GM06990 (cell line): ENCODE data around the gene TCF7.
A peak's percentile ranks its signal among the peaks of the same experiment; 100 is the strongest.

ENCODE experiments used
- DNase-seq: peaks from one replicate; pipeline ENCODE4 v3.0.0-alpha.2; 2011; ENCODE audit not compliant: insufficient read length; ENCODE audit errors: extremely low read depth
- H3K27me3 ChIP-seq: replicated peaks from 2 replicates; pipeline ENCODE4 v1.6.0; 2011; ENCODE audit warnings: low read length; ENCODE audit not compliant: control insufficient read depth, insufficient read depth
- H3K36me3 ChIP-seq: 2 replicates; pipeline ENCODE4 v1.5.1; 2011; ENCODE audit warnings: low read length; ENCODE audit not compliant: control insufficient read depth, insufficient read depth
- H3K4me3 ChIP-seq: replicated peaks from 2 replicates; pipeline ENCODE4 v1.5.1; 2011; ENCODE audit warnings: low read depth, mild to moderate bottlenecking, control low read depth, low read length
- CTCF ChIP-seq: IDR thresholded peaks from 2 replicates; pipeline ENCODE4 v1.5.1; 2011; ENCODE audit warnings: low read length, control low read depth, mild to moderate bottlenecking, inconsistent platforms; ENCODE audit not compliant: insufficient read depth, poor library complexity, severe bottlenecking

The TCF7 gene

GRCh38 chr5:134132372-134133187, 18.1 kb downstream of the TCF7 start:
- H3K36me3 ChIP-seq: peaks cover 17% of the 10 kb centered on the region
- H3K4me3 ChIP-seq: no peak overlapping the region
- H3K27me3 ChIP-seq: no peaks in the 10 kb centered on the region
- TF ChIP-seq CTCF: peak; percentile 82
- DNase-seq: peak; percentile 84

GRCh38 chr5:134133188-134133994, 18.9 kb downstream of the TCF7 start:
- Histone ChIP-seq H3K27me3 (no peaks in the 10 kb centered on the region), H3K36me3 (peaks cover 17% of the 10 kb centered on the region), H3K4me3 (no peak overlapping the region)
- TF ChIP-seq CTCF: no peak
- DNase-seq: no peak

DNA sequence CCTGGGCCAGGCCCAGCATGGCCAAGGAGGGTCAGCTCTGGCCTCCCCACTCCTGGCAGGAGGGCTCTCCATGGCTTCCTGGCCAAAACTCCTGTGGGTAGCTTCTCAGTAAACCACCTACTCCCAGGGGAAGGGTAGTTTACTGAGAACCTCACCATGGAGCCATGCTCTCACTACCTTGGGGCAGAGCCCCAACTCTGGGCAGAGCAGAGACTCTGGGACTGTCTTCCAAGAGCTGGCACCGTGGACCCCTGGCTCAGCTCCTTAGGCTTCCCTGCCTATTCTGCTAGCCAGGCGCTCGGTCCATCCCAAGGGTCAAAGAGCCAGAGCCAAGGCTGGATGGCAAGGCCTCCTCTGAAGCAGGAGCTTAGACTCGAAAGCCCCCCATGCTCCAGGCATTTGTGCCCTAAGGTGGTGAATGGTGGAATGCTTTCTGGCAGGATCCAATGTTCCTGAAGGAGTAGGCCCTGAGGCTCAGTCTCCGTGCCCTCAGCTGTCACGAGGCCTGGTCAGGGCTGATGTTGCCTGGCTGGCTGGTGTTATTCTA, 19.6 kb downstream of the TCF7 start:
- Histone ChIP-seq H3K27me3 (no peaks in the 10 kb centered on the region), H3K36me3 (peaks cover 17% of the 10 kb centered on the region), H3K4me3 (no peak overlapping the region)
- DNase-seq: no peak
- no peak for TF ChIP-seq CTCF

DNA sequence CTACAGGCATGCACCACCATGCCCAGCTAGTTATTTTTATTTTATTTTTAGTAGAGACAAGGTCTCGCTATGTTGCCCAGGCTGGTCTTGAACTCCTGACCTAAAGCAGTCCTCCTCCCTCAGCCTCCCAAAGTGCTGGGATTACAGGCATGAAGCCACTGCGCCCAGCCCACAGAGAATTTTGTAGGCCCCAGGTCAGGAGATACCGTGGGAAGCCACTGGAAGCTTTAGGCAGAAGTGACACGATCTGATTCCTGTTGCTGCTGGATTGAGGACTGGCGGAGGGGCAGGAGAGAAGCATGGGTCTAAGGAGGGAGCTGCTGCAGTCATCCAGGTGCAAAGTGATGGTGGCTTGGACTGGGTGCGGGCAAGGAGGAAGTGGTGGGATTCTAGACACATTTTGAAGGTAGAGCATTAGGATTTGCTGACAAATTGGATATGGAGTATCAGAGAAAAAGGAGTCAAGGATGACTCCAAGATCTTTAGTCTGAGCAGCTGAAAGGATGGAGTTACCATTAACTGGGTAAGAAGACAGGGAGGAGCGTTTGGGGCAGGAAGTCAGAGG, 20.7 kb downstream of the TCF7 start:
- H3K4me3 ChIP-seq: no peak overlapping the region
- TF ChIP-seq CTCF: no peak
- DNase-seq: no peak
- no peaks in the 10 kb centered on the region for H3K27me3 ChIP-seq
- peaks cover 17% of the 10 kb centered on the region for H3K36me3 ChIP-seq

- Histone ChIP-seq H3K4me3 (no peak overlapping the region), H3K27me3 (no peaks in the 10 kb centered on the region), H3K36me3 (peaks cover 19% of the 10 kb centered on the region)
- TF ChIP-seq CTCF: no peak
- DNase-seq: no peak
Measured at GRCh38 chr5:134136221-134136631, 21.7 kb downstream of the TCF7 start.
